MM.1S (cell line): Measurements from ENCODE around the gene ADAMTS18.

Experiments used
- DNase-seq: peaks from one replicate; pipeline ENCODE4 v3.0.0-alpha.2; 2015
- H2AFZ ChIP-seq: fragments of 300-600 bp; sonication (generic); 2 replicates; pipeline ENCODE4 v1.6.0; 2016; ENCODE audit warnings: antibody characterized with exemption, low read length
- H3F3A ChIP-seq: fragments of 300-600 bp; sonication (generic); 2 replicates; pipeline ENCODE4 v1.6.1; 2016; ENCODE audit warnings: mild to moderate bottlenecking, antibody characterized with exemption, low read length, moderate library complexity, mixed read lengths; ENCODE audit not compliant: insufficient read depth
- H3K27ac ChIP-seq: fragments of 300-600 bp; sonication (generic); 2 replicates; pipeline ENCODE4 v1.5.1; 2016; ENCODE audit warnings: mild to moderate bottlenecking, low read length
- H3K27me3 ChIP-seq: fragments of 300-600 bp; sonication (generic); replicated peaks from 2 replicates; pipeline ENCODE4 v1.6.0; 2016; ENCODE audit warnings: low read length; ENCODE audit not compliant: insufficient read depth
- H3K36me3 ChIP-seq: fragments of 300-600 bp; sonication (generic); replicated peaks from 2 replicates; pipeline ENCODE4 v1.6.1; 2016; ENCODE audit warnings: mild to moderate bottlenecking, low read length, mixed read lengths; ENCODE audit not compliant: insufficient read depth
- H3K4me1 ChIP-seq: fragments of 300-600 bp; sonication (generic); 2 replicates; pipeline ENCODE4 v1.6.1; 2016; ENCODE audit warnings: low read length, mixed read lengths
- H3K4me2 ChIP-seq: fragments of 300-600 bp; sonication (generic); 2 replicates; pipeline ENCODE4 v1.6.0; 2016; ENCODE audit warnings: low read depth, low read length
- H3K4me3 ChIP-seq: fragments of 300-600 bp; sonication (generic); 2 replicates; pipeline ENCODE4 v1.5.1; 2016; ENCODE audit warnings: low read length, mixed read lengths
- H3K79me2 ChIP-seq: fragments of 300-600 bp; sonication (generic); 2 replicates; pipeline ENCODE4 v1.6.1; 2016; ENCODE audit warnings: mixed run types, low read length, mixed read lengths
- H3K9ac ChIP-seq: fragments of 300-600 bp; sonication (generic); 2 replicates; pipeline ENCODE4 v1.6.1; 2016; ENCODE audit warnings: low read length, mixed read lengths
- H3K9me2 ChIP-seq: fragments of 300-600 bp; sonication (generic); replicated peaks from 2 replicates; pipeline ENCODE4 v1.6.1; 2016; ENCODE audit warnings: mild to moderate bottlenecking, low read length, mixed read lengths; ENCODE audit not compliant: insufficient read depth
- H3K9me3 ChIP-seq: fragments of 300-600 bp; sonication (generic); replicated peaks from 2 replicates; pipeline ENCODE4 v1.6.1; 2016; ENCODE audit warnings: mild to moderate bottlenecking, low read length, mixed read lengths; ENCODE audit not compliant: insufficient read depth
- H4K20me1 ChIP-seq: fragments of 300-600 bp; sonication (generic); 2 replicates; pipeline ENCODE4 v1.6.1; 2016; ENCODE audit warnings: mild to moderate bottlenecking, low read length, moderate library complexity, mixed read lengths; ENCODE audit not compliant: insufficient read depth
- CTCF ChIP-seq: fragments of 300-600 bp; sonication (generic); IDR thresholded peaks from 2 replicates; pipeline ENCODE4 v1.5.1; 2016; ENCODE audit warnings: antibody characterized with exemption, low read length, mixed read lengths
- EZH2 ChIP-seq: fragments of 300-600 bp; sonication (generic); optimal IDR thresholded peaks from 2 replicates; pipeline ENCODE3; 2017; ENCODE audit warnings: low read depth, mild to moderate bottlenecking, antibody characterized with exemption, low read length, mixed read lengths
- EZH2phosphoT487 ChIP-seq: fragments of 300-600 bp; sonication (generic); IDR thresholded peaks from 2 replicates; pipeline ENCODE4 v1.6.1; 2018; ENCODE audit warnings: antibody characterized with exemption, low read length

The ADAMTS18 gene

GRCh38 chr16:77317059-77317458 lies 117.8 kb downstream of the ADAMTS18 start:
- TF ChIP-seq EZH2phosphoT487 (no peak), CTCF (no peak), EZH2 (no peak)
- Histone ChIP-seq H3K36me3 (no peaks in the 10 kb centered on the region), H4K20me1 (no peaks in the 10 kb centered on the region), H3K27ac (no peak overlapping the region), H3K27me3 (no peaks in the 10 kb centered on the region), H3F3A (no peaks in the 10 kb centered on the region), H3K4me3 (no peak overlapping the region), H3K4me2 (no peak overlapping the region), H3K9me2 (no peaks in the 10 kb centered on the region), H3K9ac (no peak overlapping the region), H2AFZ (no peak overlapping the region), H3K9me3 (no peaks in the 10 kb centered on the region), H3K4me1 (no peaks in the 10 kb centered on the region), H3K79me2 (no peaks in the 10 kb centered on the region)
- no peak for DNase-seq

- TF ChIP-seq CTCF, result no peak
- no peak for TF ChIP-seq EZH2
- no peak for TF ChIP-seq EZH2phosphoT487
- Histone ChIP-seq H3K36me3 (no peaks in the 10 kb centered on the region), H2AFZ (no peak overlapping the region)
Observed at GRCh38 chr16:77310877-77311276, 124.0 kb downstream of the ADAMTS18 start.

GRCh38 chr16:77308163-77308561 lies 126.7 kb downstream of the ADAMTS18 start:
- H4K20me1 ChIP-seq, result no peaks in the 10 kb centered on the region
- H2AFZ ChIP-seq, result no peak overlapping the region
- no peaks in the 10 kb centered on the region for H3K27me3 ChIP-seq
- H3K36me3 ChIP-seq, result no peaks in the 10 kb centered on the region
- TF ChIP-seq EZH2phosphoT487, result no peak
- TF ChIP-seq CTCF, result no peak
- TF ChIP-seq EZH2, result no peak
- H3K4me2 ChIP-seq, result peak overlapping the region; percentile 43; the same call in 1 of the 2 replicates
- no peak overlapping the region for H3K4me3 ChIP-seq
- DNase-seq, result no peak
- peak overlapping the region; percentile 27; the same call in 1 of the 2 replicates for H3K27ac ChIP-seq
- no peaks in the 10 kb centered on the region for H3K9me2 ChIP-seq
- no peaks in the 10 kb centered on the region for H3K9me3 ChIP-seq
- H3K79me2 ChIP-seq, result no peaks in the 10 kb centered on the region
- no peak overlapping the region for H3K9ac ChIP-seq
- H3F3A ChIP-seq, result peaks cover 7% of the 10 kb centered on the region; the same call in 1 of the 2 replicates
- peaks cover 16% of the 10 kb centered on the region for H3K4me1 ChIP-seq

More at GRCh38 chr16:77310877-77311276, 124.0 kb downstream of the ADAMTS18 start:
- Histone ChIP-seq H3K9me3 (no peaks in the 10 kb centered on the region), H3K9ac (no peak overlapping the region), H3K9me2 (no peaks in the 10 kb centered on the region), H3F3A (peaks cover 7% of the 10 kb centered on the region; the same call in 1 of the 2 replicates), H3K27ac (no peak overlapping the region), H3K4me2 (no peak overlapping the region), H3K4me1 (peaks cover 16% of the 10 kb centered on the region), H3K79me2 (no peaks in the 10 kb centered on the region), H4K20me1 (no peaks in the 10 kb centered on the region), H3K4me3 (no peak overlapping the region), H3K27me3 (no peaks in the 10 kb centered on the region)
- DNase-seq, result no peak
